Spleen (tissue), 11 donors: ENCODE results near the gene OR8B2. TPM values are rescaled to one million over a fixed set of nuclear protein-coding genes. Genes with fewer than 3 reads are reported as not detected.
"Not testable (repeated sequence)": the region's sequence is repeated elsewhere in the genome, so short reads cannot be mapped to it uniquely, and the experiment has no call there.

Experiments
- DNase-seq: peaks from one replicate; pipeline ENCODE4 v3.0.0-alpha.2; 2020
- H3K27ac ChIP-seq, 8 donors: fragments of 200-600 bp; sonication (generic) in 7 of 8; 1 replicate in 4 of 8; 2 replicates in 4 of 8; pipeline versions ENCODE4 v1.5.0 to v1.8.0; 2016 to 2021; ENCODE audit warnings: inconsistent platforms in 4 of 8, mild to moderate bottlenecking in 4 of 8, moderate library complexity in 1 of 8
- H3K27me3 ChIP-seq, 7 donors: fragments of 200-600 bp; sonication (generic) in 6 of 7; replicated peaks in 1 of 7; 1 replicate in 4 of 7; 2 replicates in 3 of 7; pipeline versions ENCODE4 v1.5.0 to v1.8.0; 2016 to 2021; ENCODE audit warnings: inconsistent platforms in 3 of 7, mild to moderate bottlenecking in 1 of 7
- H3K36me3 ChIP-seq, 6 donors: fragments of 200-600 bp; sonication (generic) in 5 of 6; 1 replicate in 4 of 6; 2 replicates in 2 of 6; pipeline versions ENCODE4 v1.5.0 to v1.8.0; 2016 to 2021; ENCODE audit warnings: inconsistent platforms in 2 of 6
- H3K4me1 ChIP-seq, 6 donors: fragments of 200-600 bp; sonication (generic) in 5 of 6; 1 replicate in 3 of 6; 2 replicates in 3 of 6; pipeline versions ENCODE4 v1.5.0 to v1.8.0; 2016 to 2021; ENCODE audit warnings: inconsistent platforms in 3 of 6
- H3K4me3 ChIP-seq, 8 donors: fragments of 200-600 bp; sonication (generic) in 7 of 8; 1 replicate in 4 of 8; 2 replicates in 4 of 8; pipeline versions ENCODE4 v1.5.0 to v1.8.0; 2016 to 2021; ENCODE audit warnings: inconsistent platforms in 4 of 8, mild to moderate bottlenecking in 4 of 8, moderate library complexity in 2 of 8
- H3K9me3 ChIP-seq, 8 donors: fragments of 200-600 bp; sonication (generic) in 7 of 8; 1 replicate in 4 of 8; 2 replicates in 4 of 8; pipeline versions ENCODE4 v1.5.0 to v1.8.0; 2016 to 2021; ENCODE audit warnings: inconsistent platforms in 4 of 8
- POLR2A ChIP-seq, 3 donors: fragments of 450-650 bp; IDR thresholded peaks; one replicate each; pipeline ENCODE4 v1.5.1; 2017; ENCODE audit warnings: antibody characterized with exemption in 3 of 3, mild to moderate bottlenecking in 1 of 3
- POLR2AphosphoS5 ChIP-seq, 3 donors: sonication (generic); formaldehyde crosslinking; IDR thresholded peaks; one replicate each; pipeline ENCODE4 v1.5.1; 2017; ENCODE audit warnings: antibody characterized with exemption in 3 of 3
- WGBS, 5 donors: extraction: QIAGEN DNeasy Blood & Tissue Kit in 3 of 5; methylation state at CpG; one replicate each; pipeline versions ENCODE4 v1.1.5 to v1.1.7; 2013 to 2018; 5-methylcytosine and 5-hydroxymethylcytosine counted together
- intact Hi-C: fragments of 100-400 bp; cut with DNase I; formaldehyde crosslinking; loops from one replicate; pipeline ENCODE4 v1.15.0; 2023; ENCODE audit warnings: low total_unique reads
- polyA plus RNA-seq, 3 donors: library from polyadenylated mRNA; stranded (reverse); fragments of 200-250 nt; gene quantifications; one replicate each; pipeline ENCODE4 v1.2.1, GENCODE V29; 2013
- total RNA-seq, 7 donors: library from RNA; depleted of rRNA in 3 of 7; stranded (reverse); fragments of >200 nt in 3 of 7; fragmentation: NEBNext Ultra II Directional in 4 of 7; extraction: Animal tissue kit (Norgen Biotek cat#: 25700) in 4 of 7; gene quantifications; one replicate each; pipeline versions ENCODE4 v1.1.0 to v1.2.1, GENCODE V29; 2016 to 2021
- TF ChIP-seq, protein P1 (sequence below), 11 experiments: fragments of 200-600 bp in 7 of 11; fragments of 450-650 bp in 4 of 11; sonication (generic) in 4 of 11; IDR thresholded peaks in 8 of 11; conservative IDR thresholded peaks in 3 of 11; 1 replicate in 7 of 11; 2 replicates in 4 of 11; pipeline versions ENCODE4 v1.4.0 to v1.8.0; 2016 to 2021; ENCODE audit warnings: antibody characterized with exemption in 11 of 11, inconsistent platforms in 4 of 11, mild to moderate bottlenecking in 1 of 11
- donor health status: healthy with polysubstance abuse.
- donor health status: DM: no; HTN: no; CAD: no; lungs with moderate emphysema.
- donor health status: DM: no; HTN: no; CAD: no.
- donor health status: Bipolar disorder and iron deficiency.
- donor health status: healthy.
- donor health status: DM: no; HTN: no; CAD: no.
- donor health status: DM: yes; HTN: yes; CAD: no.

Gene OR8B2
- total and polyA plus RNA-seq, 10 donors, result not detected

DNA sequence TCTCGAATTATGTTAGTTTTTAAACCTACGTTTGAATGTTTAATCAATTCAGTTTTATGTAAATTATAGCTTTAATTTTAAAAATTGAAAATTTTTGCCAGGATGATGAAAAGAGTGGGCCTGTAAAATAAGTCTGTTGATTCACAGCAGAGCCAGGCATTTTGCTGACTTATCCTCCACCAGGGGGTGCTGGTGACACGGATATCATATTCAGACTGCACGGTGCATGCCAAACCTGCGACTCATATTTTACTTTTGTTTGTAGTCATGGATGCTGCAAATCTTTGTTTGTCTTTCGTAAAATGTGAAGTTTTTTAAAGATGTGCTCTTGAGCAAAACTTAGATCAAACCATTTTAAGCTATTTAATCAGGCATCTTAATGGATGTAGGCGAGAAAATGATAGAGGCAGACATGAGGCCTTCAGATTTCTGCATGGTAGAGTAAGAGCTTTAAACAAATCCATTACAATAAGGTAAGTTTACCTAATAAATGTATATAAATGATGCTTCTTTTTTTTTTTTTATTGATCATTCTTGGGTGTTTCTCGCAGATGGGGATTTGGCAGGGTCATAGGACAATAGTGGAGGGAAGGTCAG is 18.1 kb upstream of the OR8B2 start:
- Histone ChIP-seq H3K9me3 (no peaks in the 10 kb centered on the region), H3K4me1 (no peaks in the 10 kb centered on the region), H3K27me3 (no peaks in the 10 kb centered on the region), H3K36me3 (no peaks in the 10 kb centered on the region), H3K4me3 (no peak overlapping the region), H3K27ac (no peak overlapping the region)
- no peak for DNase-seq
- TF ChIP-seq, protein P1, sequence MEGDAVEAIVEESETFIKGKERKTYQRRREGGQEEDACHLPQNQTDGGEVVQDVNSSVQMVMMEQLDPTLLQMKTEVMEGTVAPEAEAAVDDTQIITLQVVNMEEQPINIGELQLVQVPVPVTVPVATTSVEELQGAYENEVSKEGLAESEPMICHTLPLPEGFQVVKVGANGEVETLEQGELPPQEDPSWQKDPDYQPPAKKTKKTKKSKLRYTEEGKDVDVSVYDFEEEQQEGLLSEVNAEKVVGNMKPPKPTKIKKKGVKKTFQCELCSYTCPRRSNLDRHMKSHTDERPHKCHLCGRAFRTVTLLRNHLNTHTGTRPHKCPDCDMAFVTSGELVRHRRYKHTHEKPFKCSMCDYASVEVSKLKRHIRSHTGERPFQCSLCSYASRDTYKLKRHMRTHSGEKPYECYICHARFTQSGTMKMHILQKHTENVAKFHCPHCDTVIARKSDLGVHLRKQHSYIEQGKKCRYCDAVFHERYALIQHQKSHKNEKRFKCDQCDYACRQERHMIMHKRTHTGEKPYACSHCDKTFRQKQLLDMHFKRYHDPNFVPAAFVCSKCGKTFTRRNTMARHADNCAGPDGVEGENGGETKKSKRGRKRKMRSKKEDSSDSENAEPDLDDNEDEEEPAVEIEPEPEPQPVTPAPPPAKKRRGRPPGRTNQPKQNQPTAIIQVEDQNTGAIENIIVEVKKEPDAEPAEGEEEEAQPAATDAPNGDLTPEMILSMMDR (IDR thresholded peaks at IDR 0.05 in 8 of 11, conservative IDR thresholded peaks at IDR 0.05 in 3 of 11), result peak; percentile 16 to 79 (median 52)
- no peak for TF ChIP-seq POLR2A (IDR thresholded peaks at IDR 0.05)
- no peak for TF ChIP-seq POLR2AphosphoS5 (IDR thresholded peaks at IDR 0.05)
- WGBS, 5 donors, result 37 to 52% (median 44%) methylated on average over 8 of the region's 8 CpGs
- intact Hi-C loops, result no loop called here

DNA sequence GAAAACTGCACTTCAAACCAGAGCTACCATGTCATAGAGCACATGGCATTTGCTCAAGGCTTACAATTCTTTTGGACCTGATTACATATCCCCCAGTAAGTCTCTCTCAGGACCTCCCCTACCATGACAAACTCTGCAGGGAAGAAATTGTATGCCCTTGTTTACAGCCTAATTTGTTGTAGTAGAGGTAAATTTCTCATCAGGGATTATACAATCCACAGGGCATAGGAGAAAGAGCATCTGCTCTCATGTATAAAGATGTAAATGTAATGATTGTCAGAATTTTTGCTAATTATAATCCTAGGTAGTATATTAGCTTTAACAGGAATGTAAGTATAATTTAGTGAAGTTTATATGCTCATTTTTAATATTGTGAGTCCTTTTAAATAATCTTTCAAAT is 14.6 kb upstream of the OR8B2 start, which contains the start of gene OR8B3:
Gene OR8B3, minus strand, starts transcription at position 101 of the 400 bp plus-strand sequence. CDS start 1,673 bp downstream, outside the sequence.
- intact Hi-C loops, result no loop called here
- no peaks in the 10 kb centered on the region for H3K27me3 ChIP-seq
- no peaks in the 10 kb centered on the region for H3K4me1 ChIP-seq
- no peak for TF ChIP-seq POLR2A (IDR thresholded peaks at IDR 0.05)
- TF ChIP-seq POLR2AphosphoS5 (IDR thresholded peaks at IDR 0.05), result no peak
- TF ChIP-seq, protein P1 (IDR thresholded peaks at IDR 0.05 in 8 of 11, conservative IDR thresholded peaks at IDR 0.05 in 3 of 11), result no peak
- H3K36me3 ChIP-seq, result no peaks in the 10 kb centered on the region
- no peak within 1 kb of the TSS for H3K4me3 ChIP-seq
- no peak for DNase-seq
- no peaks in the 10 kb centered on the region for H3K9me3 ChIP-seq
- no peak within 1 kb of the TSS for H3K27ac ChIP-seq

- H3K9me3 ChIP-seq, DNase-seq, H3K36me3 ChIP-seq, intact Hi-C loops, H3K27me3 ChIP-seq, H3K27ac ChIP-seq, H3K4me1 ChIP-seq, H3K4me3 ChIP-seq: not testable (repeated sequence)
- WGBS, 5 donors, result 84 to 92% (median 89%) methylated on average over 2 to 4 of the region's 4 CpGs
Measured at GRCh38 chr11:124396847-124397246, 12.5 kb upstream of the OR8B2 start.

GRCh38 chr11:124394408-124394807 is 10.1 kb upstream of the OR8B2 start:
- no peaks in the 10 kb centered on the region for H3K36me3 ChIP-seq
- 57 to 88% (median 76%) methylated on average over 3 of the region's 3 CpGs for WGBS, 5 donors
- no peak overlapping the region for H3K27ac ChIP-seq
- no peaks in the 10 kb centered on the region for H3K9me3 ChIP-seq
- DNase-seq, result no peak
- TF ChIP-seq POLR2A (IDR thresholded peaks at IDR 0.05) (no peak), POLR2AphosphoS5 (IDR thresholded peaks at IDR 0.05) (no peak)
- TF ChIP-seq, protein P1 (IDR thresholded peaks at IDR 0.05 in 8 of 11, conservative IDR thresholded peaks at IDR 0.05 in 3 of 11), result no peak
- H3K4me3 ChIP-seq, result no peak overlapping the region
- H3K4me1 ChIP-seq, result no peaks in the 10 kb centered on the region
- intact Hi-C loops, result no loop called here
- H3K27me3 ChIP-seq, result no peaks in the 10 kb centered on the region

- DNase-seq, H3K9me3 ChIP-seq, H3K4me1 ChIP-seq, H3K4me3 ChIP-seq, H3K36me3 ChIP-seq, H3K27me3 ChIP-seq, intact Hi-C loops, H3K27ac ChIP-seq: not testable (repeated sequence)
- WGBS, 5 donors, result 83 to 92% (median 86%) methylated on average over 4 to 5 of the region's 6 CpGs
Measured at GRCh38 chr11:124382857-124383256, 1.4 kb downstream of the OR8B2 start.
